MCF 10A (cell line): ENCODE results near the gene GUCY1A2. TPM values are rescaled to one million over a fixed set of nuclear protein-coding genes. Genes with fewer than 3 reads are reported as not detected.

Experiments used
- BruUV-seq: library from RNA; stranded (reverse); fragments of 400-500 nt; replicated peaks from 2 replicates; lab custom pipeline; 2021; lab: Mats Ljungman, UMichigan
- CTCF ChIA-PET: fragments of 300-600 bp; sonication (Branson Sonifier 250); formaldehyde crosslinking; extraction: SDS; loops from one replicate; lab custom pipeline; 2021; ENCODE audit warnings: antibody characterized with exemption, inconsistent platforms; lab: Yijun Ruan, JAX
- POLR2A ChIA-PET: fragments of 300-600, 350-650 bp; sonication (Branson Sonifier 250); formaldehyde crosslinking; extraction: SDS; loops from one replicate; lab custom pipeline; 2020; ENCODE audit warnings: antibody characterized with exemption, inconsistent platforms; lab: Yijun Ruan, JAX
- DNase-seq: peaks from one replicate; pipeline ENCODE4 v3.0.0-alpha.2; 2018; ENCODE audit not compliant: unreplicated experiment
- H3K27ac Mint-ChIP-seq: one replicate; pipeline ENCODE4 v1.8.0; 2022; ENCODE audit warnings: mild to moderate bottlenecking, low read depth, mixed read lengths; ENCODE audit not compliant: unreplicated experiment
- H3K27me3 Mint-ChIP-seq: one replicate; pipeline ENCODE4 v1.8.0; 2022; ENCODE audit warnings: mixed read lengths; ENCODE audit not compliant: insufficient read depth, unreplicated experiment
- H3K36me3 Mint-ChIP-seq: one replicate; pipeline ENCODE4 v1.8.0; 2022; ENCODE audit warnings: mild to moderate bottlenecking, moderate library complexity, mixed read lengths; ENCODE audit not compliant: insufficient read depth, unreplicated experiment
- H3K4me1 Mint-ChIP-seq: one replicate; pipeline ENCODE4 v1.8.0; 2022; ENCODE audit warnings: mixed read lengths; ENCODE audit not compliant: insufficient read depth, unreplicated experiment
- H3K4me3 Mint-ChIP-seq: one replicate; pipeline ENCODE4 v1.8.0; 2022; ENCODE audit warnings: mild to moderate bottlenecking, moderate library complexity, mixed read lengths; ENCODE audit not compliant: unreplicated experiment
- H3K9me3 Mint-ChIP-seq: one replicate; pipeline ENCODE4 v1.8.0; 2022; ENCODE audit warnings: mixed read lengths; ENCODE audit not compliant: unreplicated experiment
- CTCF ChIP-seq: fragments of 200-600 bp; IDR thresholded peaks from one replicate; pipeline ENCODE4 v1.8.0; 2022; ENCODE audit warnings: antibody characterized with exemption, mild to moderate bottlenecking; ENCODE audit not compliant: unreplicated experiment
- intact Hi-C: fragments of 100-400 bp; cut with micrococcal nuclease; formaldehyde crosslinking; loops from 2 replicates; pipeline ENCODE4 v1.14.1; 2022
- total RNA-seq: library from RNA; stranded (reverse); gene quantifications from 2 replicates; pipeline ENCODE4 v1.2.3, GENCODE V29; 2022

The GUCY1A2 gene
- total RNA-seq, 1 experiment from 2014 or later: 0.09 TPM

GRCh38 chr11:107040433-107041087, 22.3 kb upstream of the GUCY1A2 start:
- no peak overlapping the region for H3K27ac Mint-ChIP-seq
- H3K36me3 Mint-ChIP-seq: no peaks in the 10 kb centered on the region
- CTCF ChIA-PET: interaction anchor here (0.6 to 1.4 kb wide), 7 partner anchors 16 to 763 kb away, joined by 3 to 5 read pairs (median 3); no protein-coding TSS in a partner anchor

GRCh38 chr11:107025673-107026072, 7.4 kb upstream of the GUCY1A2 start:
- CTCF ChIA-PET: interaction anchor here (1.4 kb wide), 1 partner anchor 15 kb away, joined by 3 read pairs; no protein-coding TSS in a partner anchor
- Mint-ChIP-seq H3K4me3 (no peak overlapping the region), H3K9me3 (no peaks in the 10 kb centered on the region), H3K27ac (no peak overlapping the region), H3K27me3 (peaks cover 53% of the 10 kb centered on the region), H3K4me1 (no peaks in the 10 kb centered on the region), H3K36me3 (no peaks in the 10 kb centered on the region)
- DNase-seq: no peak
- POLR2A ChIA-PET: no interaction called here
- intact Hi-C loops: no loop called here
- TF ChIP-seq CTCF: no peak
- BruUV-seq: no TSS peak

More at GRCh38 chr11:107040433-107041087, 22.3 kb upstream of the GUCY1A2 start:
- Mint-ChIP-seq H3K27me3 (no peaks in the 10 kb centered on the region), H3K4me1 (peaks cover 15% of the 10 kb centered on the region), H3K9me3 (no peaks in the 10 kb centered on the region), H3K4me3 (no peak overlapping the region)
- DNase-seq: peak; percentile 4
- no TSS peak for BruUV-seq
- POLR2A ChIA-PET: interaction anchor here (1.1 kb wide), 1 partner anchor 25 kb away, joined by 3 read pairs; no protein-coding TSS in a partner anchor
- no peak for TF ChIP-seq CTCF
- intact Hi-C loops: no loop called here

- H3K36me3 Mint-ChIP-seq: no peaks in the 10 kb centered on the region
- H3K4me3 Mint-ChIP-seq: no peak overlapping the region
- H3K27me3 Mint-ChIP-seq: peaks cover 64% of the 10 kb centered on the region
- no peak for TF ChIP-seq CTCF
- H3K4me1 Mint-ChIP-seq: no peaks in the 10 kb centered on the region
- BruUV-seq: no TSS peak
- H3K27ac Mint-ChIP-seq: no peak overlapping the region
- ChIA-PET CTCF (no interaction called here), POLR2A (no interaction called here)
- intact Hi-C loops: no loop called here
- H3K9me3 Mint-ChIP-seq: no peaks in the 10 kb centered on the region
- no peak for DNase-seq
Measured at GRCh38 chr11:107020594-107020993, 2.3 kb upstream of the GUCY1A2 start.

- ChIA-PET POLR2A (no interaction called here), CTCF (interaction anchor here (0.5 to 0.6 kb wide), 2 partner anchors 298 to 724 kb away, joined by 4 to 5 read pairs; no protein-coding TSS in a partner anchor)
- H3K4me3 Mint-ChIP-seq: peak overlapping the region; percentile 69
- no peaks in the 10 kb centered on the region for H3K9me3 Mint-ChIP-seq
- peak; percentile 67 for DNase-seq
- H3K36me3 Mint-ChIP-seq: no peaks in the 10 kb centered on the region
- peaks cover 4% of the 10 kb centered on the region for H3K4me1 Mint-ChIP-seq
- intact Hi-C loops: loop anchor here (5.0 to 10.0 kb wide), 3 partner anchors 744 to 932 kb away; no protein-coding TSS in a partner anchor
- no peak for TF ChIP-seq CTCF
- H3K27me3 Mint-ChIP-seq: peaks cover 66% of the 10 kb centered on the region
- no TSS peak for BruUV-seq
- H3K27ac Mint-ChIP-seq: no peak overlapping the region
Measured at GRCh38 chr11:107018902-107019493, 722 bp upstream of the GUCY1A2 start.
